Measurements from ENCODE around the gene BAD.

DNA sequence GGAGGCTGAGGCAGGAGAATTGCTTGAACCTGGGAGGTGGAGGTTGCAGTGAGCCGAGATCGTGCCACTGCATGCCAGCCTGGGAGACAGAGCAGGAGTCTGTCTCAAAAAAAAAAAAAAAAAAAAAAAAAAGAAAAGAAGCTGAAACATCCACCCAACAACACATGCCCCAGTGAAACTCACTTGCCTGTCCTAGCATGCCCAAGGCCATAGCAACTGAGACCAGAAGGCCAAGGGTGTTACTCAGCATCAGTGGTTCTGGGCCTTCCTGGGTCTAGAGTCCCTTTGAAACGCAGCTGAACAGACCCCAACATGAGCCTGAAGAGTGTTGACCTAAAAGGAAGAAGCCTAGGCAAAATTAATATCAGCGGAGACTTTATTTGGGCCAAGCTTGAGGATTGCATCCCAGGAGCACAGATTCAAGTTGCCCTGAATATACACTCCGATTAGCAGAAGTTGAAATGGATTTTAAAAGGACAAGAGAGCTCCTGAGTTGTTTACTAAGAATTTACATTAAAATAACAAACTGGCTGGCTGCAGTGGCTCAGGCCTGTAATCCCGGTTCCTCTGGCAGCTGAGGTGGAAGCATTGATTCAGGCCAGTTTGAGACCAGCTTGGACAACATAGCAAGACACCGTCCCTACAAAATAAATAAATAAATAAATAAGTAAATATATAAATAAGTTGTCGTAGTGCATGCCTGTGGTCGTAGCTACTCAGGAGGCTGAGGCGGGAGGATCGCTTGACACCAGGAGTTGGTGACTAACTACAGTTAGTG is 40.4 kb upstream of the BAD start:
- TF ChIP-seq, protein P1, sequence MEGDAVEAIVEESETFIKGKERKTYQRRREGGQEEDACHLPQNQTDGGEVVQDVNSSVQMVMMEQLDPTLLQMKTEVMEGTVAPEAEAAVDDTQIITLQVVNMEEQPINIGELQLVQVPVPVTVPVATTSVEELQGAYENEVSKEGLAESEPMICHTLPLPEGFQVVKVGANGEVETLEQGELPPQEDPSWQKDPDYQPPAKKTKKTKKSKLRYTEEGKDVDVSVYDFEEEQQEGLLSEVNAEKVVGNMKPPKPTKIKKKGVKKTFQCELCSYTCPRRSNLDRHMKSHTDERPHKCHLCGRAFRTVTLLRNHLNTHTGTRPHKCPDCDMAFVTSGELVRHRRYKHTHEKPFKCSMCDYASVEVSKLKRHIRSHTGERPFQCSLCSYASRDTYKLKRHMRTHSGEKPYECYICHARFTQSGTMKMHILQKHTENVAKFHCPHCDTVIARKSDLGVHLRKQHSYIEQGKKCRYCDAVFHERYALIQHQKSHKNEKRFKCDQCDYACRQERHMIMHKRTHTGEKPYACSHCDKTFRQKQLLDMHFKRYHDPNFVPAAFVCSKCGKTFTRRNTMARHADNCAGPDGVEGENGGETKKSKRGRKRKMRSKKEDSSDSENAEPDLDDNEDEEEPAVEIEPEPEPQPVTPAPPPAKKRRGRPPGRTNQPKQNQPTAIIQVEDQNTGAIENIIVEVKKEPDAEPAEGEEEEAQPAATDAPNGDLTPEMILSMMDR (IDR thresholded peaks at IDR 0.05): no peak
- TF ChIP-seq POLR2A (IDR thresholded peaks at IDR 0.05): no peak

Measured in body of pancreas (tissue), 4 donors.